Right renal cortex interstitium (tissue), 3 donors: ENCODE results near the gene CYP1A1. TPM values are rescaled to one million over a fixed set of nuclear protein-coding genes. Genes with fewer than 3 reads are reported as not detected.

ENCODE experiments used
- DNase-seq, 3 donors: peaks; one replicate each; pipeline ENCODE4 v3.0.0-alpha.2; 2013; ENCODE audit warnings: low read depth in 3 of 3, low spot score in 2 of 3
- polyA plus RNA-seq, 3 donors: library from polyadenylated mRNA; unstranded; fragments of 120-200 nt; gene quantifications; one replicate each; pipeline ENCODE4 v1.2.1, GENCODE V29; 2013; ENCODE audit not compliant: insufficient read length in 3 of 3

The CYP1A1 gene, protein sequence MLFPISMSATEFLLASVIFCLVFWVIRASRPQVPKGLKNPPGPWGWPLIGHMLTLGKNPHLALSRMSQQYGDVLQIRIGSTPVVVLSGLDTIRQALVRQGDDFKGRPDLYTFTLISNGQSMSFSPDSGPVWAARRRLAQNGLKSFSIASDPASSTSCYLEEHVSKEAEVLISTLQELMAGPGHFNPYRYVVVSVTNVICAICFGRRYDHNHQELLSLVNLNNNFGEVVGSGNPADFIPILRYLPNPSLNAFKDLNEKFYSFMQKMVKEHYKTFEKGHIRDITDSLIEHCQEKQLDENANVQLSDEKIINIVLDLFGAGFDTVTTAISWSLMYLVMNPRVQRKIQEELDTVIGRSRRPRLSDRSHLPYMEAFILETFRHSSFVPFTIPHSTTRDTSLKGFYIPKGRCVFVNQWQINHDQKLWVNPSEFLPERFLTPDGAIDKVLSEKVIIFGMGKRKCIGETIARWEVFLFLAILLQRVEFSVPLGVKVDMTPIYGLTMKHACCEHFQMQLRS
- under 1 TPM in 2 of 3 donors, not detected in 1; 0.07 TPM for polyA plus RNA-seq

DNA sequence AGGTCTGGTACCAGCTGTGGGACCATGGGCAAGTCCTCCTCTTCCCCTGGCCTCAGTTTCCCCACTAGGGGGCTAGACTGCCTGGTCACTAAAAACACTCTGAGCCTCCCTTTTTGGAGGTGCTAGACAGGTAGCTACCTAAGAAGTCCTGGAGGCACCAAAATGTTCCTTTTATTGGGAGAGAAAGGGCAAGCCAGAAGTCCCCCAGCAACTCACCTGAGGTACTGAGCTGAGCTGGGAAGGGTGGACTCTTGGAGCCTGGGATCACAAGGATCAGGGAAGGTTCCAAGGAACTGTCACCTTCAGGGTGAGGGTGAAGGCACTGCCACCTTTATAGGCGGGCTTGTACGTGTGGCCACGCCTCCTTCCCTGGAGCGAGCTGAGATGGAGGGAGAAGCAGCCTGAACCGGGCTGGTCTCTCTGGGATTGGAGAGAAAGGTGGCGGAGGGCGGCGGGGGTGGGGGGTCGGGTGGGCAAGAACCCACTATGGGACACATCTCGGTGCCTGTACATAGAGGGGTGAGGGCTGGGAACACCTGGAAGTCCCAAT, at the start of gene CYP1A1:
CYP1A1 (minus strand) TSS at position 304 of the 550 bp plus-strand sequence. CDS start 2,431 bp downstream, outside the sequence.
- no peak for DNase-seq

GRCh38 chr15:74773731-74774252, 48.5 kb upstream of the CYP1A1 start:
- DNase-seq = no peak

DNA sequence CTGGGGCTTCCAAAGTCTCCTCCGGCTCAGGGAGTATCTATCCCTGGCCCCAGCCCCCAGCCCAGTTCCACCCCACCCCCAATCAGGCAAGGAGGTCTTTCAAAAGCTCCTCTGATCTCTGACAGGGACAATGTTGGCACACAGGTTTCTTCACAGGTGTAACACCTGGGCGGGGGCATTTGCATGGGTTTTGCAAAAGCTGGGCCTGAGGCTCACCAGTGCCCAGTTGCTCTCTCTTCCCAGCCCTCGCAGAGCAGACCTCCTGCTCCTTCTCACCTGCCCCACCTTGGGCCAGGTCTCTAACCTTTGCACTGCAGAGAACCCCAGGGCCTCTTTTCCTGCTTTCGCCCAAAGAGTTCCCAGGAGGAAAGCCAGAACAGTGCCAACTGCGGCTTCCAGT, 48.0 kb upstream of the CYP1A1 start:
- DNase-seq = no peak

GRCh38 chr15:74770211-74770903, 45.0 kb upstream of the CYP1A1 start:
- no peak for DNase-seq

DNA sequence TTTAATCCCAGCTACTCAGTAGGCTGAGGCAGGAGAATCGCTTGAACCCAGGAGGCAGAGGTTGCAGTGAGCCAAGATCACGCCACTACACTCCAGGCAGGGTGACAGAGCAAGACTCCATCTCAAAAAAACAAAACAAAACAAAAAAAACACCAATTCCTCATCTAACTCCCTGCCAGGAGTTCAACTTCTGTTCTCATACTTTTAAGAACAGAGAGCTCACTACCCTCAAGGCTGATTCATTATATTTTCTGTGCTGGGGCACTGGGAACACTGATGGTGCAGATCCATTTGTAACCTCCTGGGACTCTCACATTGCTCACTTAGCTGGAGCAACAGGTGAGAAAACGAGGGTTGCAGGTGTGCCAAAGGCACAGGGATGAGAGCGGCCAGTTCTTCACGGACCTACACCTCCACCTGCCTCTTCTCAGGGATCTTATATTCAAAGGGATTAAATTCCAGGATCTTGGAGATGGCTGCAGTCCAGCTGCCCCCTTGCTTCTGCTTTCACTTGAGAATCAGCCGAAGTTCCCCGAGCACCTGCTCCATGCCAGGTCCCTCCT, 44.2 kb upstream of the CYP1A1 start:
- DNase-seq = no peak

DNA sequence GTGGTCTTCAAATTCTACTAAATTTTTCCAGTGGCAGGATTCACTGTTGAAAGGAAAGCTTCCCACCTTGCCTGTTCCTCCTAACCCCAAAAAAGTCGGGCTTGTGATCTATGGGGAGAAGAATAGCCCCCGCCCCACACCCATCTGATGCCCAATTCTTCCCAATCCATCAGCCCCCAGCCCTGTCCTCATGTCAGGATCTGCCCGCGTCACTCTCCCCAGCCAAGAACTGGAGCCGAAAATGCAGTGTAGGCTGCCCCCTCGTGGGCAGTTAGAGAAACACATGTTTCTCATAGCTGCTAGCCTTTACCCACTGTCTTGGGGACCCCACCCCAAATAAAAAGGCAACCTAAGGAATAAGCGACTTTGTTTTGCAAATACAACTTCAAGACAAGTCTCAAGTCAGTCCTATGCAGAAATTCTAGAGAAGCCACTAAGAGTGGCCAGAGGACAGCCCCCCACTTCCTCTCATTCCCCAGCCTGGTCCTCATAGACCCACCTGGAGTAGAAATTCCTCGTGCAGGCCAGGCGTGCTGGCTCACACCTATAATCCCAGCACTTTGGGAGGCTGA, 43.5 kb upstream of the CYP1A1 start:
- no peak for DNase-seq

DNA sequence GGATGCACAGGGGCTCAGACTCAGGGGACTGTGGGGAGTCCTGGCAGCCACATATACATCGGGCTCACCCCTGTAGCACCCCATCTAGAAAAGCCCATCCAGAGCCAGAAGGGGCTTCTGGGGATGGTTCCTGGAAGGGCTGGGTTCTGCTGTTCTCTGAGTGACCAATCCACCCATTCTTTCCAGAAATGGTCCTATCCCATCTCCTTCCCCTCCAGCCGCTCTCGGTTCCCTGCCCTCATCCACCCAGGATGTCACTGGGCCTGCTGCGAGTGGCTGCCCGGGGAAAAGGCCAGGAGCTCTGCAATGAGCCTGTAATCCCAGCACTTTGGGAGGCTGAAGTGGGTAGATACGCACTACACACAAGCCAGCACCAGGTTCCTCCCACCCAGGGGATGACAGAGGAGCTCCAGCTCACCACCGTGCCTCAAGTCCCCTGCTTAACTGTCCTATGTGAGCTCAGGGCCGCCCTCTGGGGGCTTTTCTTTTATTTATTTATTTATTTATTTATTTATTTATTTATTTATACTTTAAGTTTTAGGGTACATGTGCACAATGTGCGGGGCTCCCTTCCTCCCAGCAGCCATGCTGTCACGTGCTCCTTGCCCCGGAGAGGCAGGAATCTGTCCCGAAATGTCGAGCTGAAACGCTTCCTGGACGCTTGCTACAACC, 42.9 kb upstream of the CYP1A1 start:
- no peak for DNase-seq

GRCh38 chr15:74767167-74768098, 42.1 kb upstream of the CYP1A1 start:
- no peak for DNase-seq

- no peak for DNase-seq
These were observed 38.1 kb upstream of the CYP1A1 start for GRCh38 chr15:74763416-74763815.

DNA sequence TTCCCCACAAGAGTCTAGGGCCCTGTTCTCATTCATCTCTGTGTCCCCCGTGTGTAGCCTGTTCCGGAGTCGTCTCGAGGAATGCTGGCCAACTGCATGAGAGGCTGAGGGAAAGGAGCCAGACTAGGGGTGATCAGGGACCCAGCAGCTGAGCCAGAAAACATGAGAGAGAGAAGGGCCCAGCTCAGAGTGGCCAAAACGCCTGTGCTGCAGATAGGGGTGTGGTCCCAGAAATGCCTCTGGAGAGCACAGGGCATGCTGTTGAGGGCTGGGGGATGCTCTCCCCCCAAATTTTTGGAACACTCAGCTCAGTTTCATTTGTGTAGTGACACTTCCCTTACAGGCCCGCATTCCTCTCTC, 37.4 kb upstream of the CYP1A1 start:
- DNase-seq = no peak

- DNase-seq = no peak
These were observed 33.4 kb upstream of the CYP1A1 start for GRCh38 chr15:74758736-74759135.

- DNase-seq = no peak
These were observed 29.4 kb upstream of the CYP1A1 start for GRCh38 chr15:74754593-74755215.

DNA sequence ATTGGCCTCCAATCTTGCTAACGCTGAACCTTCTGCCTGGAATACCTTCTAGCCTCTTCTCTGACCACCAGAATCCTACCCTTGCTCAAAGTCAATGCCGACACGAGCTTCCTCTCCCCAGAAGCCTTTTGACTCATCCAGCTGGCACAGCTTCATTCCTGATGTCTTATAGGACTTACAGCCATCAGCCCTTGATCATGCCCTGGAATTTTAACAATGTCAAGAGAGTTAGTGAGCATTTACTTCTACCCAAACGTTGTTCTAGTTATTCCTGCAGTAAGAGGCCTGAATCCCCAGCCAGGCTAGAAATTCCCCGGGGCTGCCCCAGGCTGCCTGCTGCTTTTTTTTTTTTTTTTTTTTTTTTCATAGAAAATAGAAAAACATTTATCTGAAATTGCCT, 27.2 kb upstream of the CYP1A1 start:
- no peak for DNase-seq

- no peak for DNase-seq
These were observed 26.7 kb upstream of the CYP1A1 start for GRCh38 chr15:74752011-74752410.

GRCh38 chr15:74750751-74751150, 25.4 kb upstream of the CYP1A1 start:
- DNase-seq = peak in 1 of 3 donors; percentile 41

DNA sequence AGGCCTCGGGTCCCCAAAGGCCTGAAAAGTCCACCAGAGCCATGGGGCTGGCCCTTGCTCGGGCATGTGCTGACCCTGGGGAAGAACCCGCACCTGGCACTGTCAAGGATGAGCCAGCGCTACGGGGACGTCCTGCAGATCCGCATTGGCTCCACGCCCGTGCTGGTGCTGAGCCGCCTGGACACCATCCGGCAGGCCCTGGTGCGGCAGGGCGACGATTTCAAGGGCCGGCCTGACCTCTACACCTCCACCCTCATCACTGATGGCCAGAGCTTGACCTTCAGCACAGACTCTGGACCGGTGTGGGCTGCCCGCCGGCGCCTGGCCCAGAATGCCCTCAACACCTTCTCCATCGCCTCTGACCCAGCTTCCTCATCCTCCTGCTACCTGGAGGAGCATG, 24.5 kb upstream of the CYP1A1 start:
- no peak for DNase-seq

GRCh38 chr15:74748322-74748946, 23.1 kb upstream of the CYP1A1 start, which contains the start of gene CYP1A2:
TSS of gene CYP1A2 (plus strand) at chr15:74748845. CDS start at chr15:74749739, 894 bp downstream.
- no peak for DNase-seq

GRCh38 chr15:74746389-74746788, 21.1 kb upstream of the CYP1A1 start:
- no peak for DNase-seq
